Lung (tissue), 12 donors: ENCODE results near the gene SCAMP5. TPM values are rescaled to one million over a fixed set of nuclear protein-coding genes. Genes with fewer than 3 reads are reported as not detected.

Experiments
- ATAC-seq: fragments of 200-7000 bp; cut with Tn5 transposase; one replicate; pipeline ENCODE4 v1.9.1; 2020; ENCODE audit warnings: moderate number of reproducible peaks; ENCODE audit not compliant: insufficient read depth, low FRiP score
- DNase-seq, 3 donors: peaks; one replicate each; pipeline ENCODE4 v3.0.0-alpha.2; 2013 to 2017
- H3K27ac ChIP-seq, 2 donors: one replicate each; pipeline ENCODE4 v1.5.1; 2013; ENCODE audit warnings: mild to moderate bottlenecking in 2 of 2, moderate library complexity in 2 of 2, control low read depth in 1 of 2, inconsistent platforms in 1 of 2, low read depth in 1 of 2, low read length in 1 of 2
- H3K27me3 ChIP-seq, 3 donors: one replicate each; pipeline ENCODE4 v1.5.1; 2013; ENCODE audit warnings: low read length in 2 of 3; ENCODE audit not compliant: control insufficient read depth in 3 of 3, insufficient read depth in 3 of 3
- H3K36me3 ChIP-seq, 4 donors: one replicate each; pipeline ENCODE4 v1.5.1; 2013; ENCODE audit warnings: low read length in 4 of 4, mild to moderate bottlenecking in 1 of 4, moderate library complexity in 1 of 4; ENCODE audit not compliant: control insufficient read depth in 4 of 4, insufficient read depth in 4 of 4
- H3K4me1 ChIP-seq, 5 donors: one replicate each; pipeline ENCODE4 v1.5.1; 2013; ENCODE audit warnings: low read length in 5 of 5, mild to moderate bottlenecking in 2 of 5, moderate library complexity in 1 of 5; ENCODE audit not compliant: control insufficient read depth in 5 of 5, insufficient read depth in 5 of 5
- H3K4me3 ChIP-seq: one replicate; pipeline ENCODE4 v1.5.1; 2013; ENCODE audit warnings: mild to moderate bottlenecking, control low read depth, moderate library complexity
- H3K9ac ChIP-seq, 2 donors: one replicate each; pipeline ENCODE4 v1.5.1; 2013; ENCODE audit warnings: low read length in 2 of 2, control low read depth in 1 of 2; ENCODE audit not compliant: insufficient read depth in 1 of 2
- H3K9me3 ChIP-seq, 4 donors: one replicate each; pipeline ENCODE4 v1.5.1; 2013; ENCODE audit warnings: low read length in 3 of 4, mild to moderate bottlenecking in 1 of 4, moderate library complexity in 1 of 4; ENCODE audit not compliant: control insufficient read depth in 4 of 4, insufficient read depth in 3 of 4
- WGBS, 2 donors: extraction: QIAGEN DNeasy Blood & Tissue Kit; methylation state at CpG; one replicate each; pipeline ENCODE4 v1.1.7; 2013; 5-methylcytosine and 5-hydroxymethylcytosine counted together
- polyA plus RNA-seq, 2 donors: library from polyadenylated mRNA; stranded (reverse); fragments of 200-250 nt; gene quantifications; one replicate each; pipeline ENCODE4 v1.2.1, GENCODE V29; 2013
- total RNA-seq, 2 donors: library from RNA; depleted of rRNA in 1 of 2; stranded (reverse); fragments of >200 nt in 1 of 2; gene quantifications; one replicate each; pipeline ENCODE4 v1.2.1, GENCODE V29; 2014 to 2021
- TF ChIP-seq, protein P1 (sequence below): IDR thresholded peaks from 2 replicates; pipeline ENCODE4 v1.5.1; 2012; ENCODE audit warnings: mild to moderate bottlenecking; ENCODE audit errors: control extremely low read depth, extremely low read depth
- donor health status: control.
- donor health status: control.
- donor health status: Bipolar disorder and iron deficiency.
- donor health status: healthy.
- donor health status: DM: yes; HTN: yes; CAD: no.

SCAMP5 gene
- total and polyA plus RNA-seq, 4 donors: 0.94 to 9.5 (median 4.3) TPM

DNA sequence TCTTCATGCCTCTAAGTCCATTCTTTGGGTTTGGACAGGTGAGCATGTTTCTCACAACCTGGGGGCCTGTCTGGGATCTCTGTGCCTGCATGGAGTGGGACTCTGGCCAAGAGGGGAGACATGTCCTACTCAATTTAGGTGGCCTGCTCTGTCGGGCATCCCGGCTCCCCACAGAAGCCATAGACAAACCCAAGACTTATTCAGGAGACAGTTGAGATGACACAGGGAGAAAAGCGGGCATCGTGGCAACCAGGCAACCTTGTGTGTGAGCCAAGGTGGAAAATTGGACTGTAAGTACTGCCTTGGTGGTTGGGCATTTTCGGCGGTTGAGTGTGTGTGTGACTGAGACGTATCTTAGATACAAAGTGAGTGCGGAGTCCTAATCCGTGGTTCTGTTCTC, 68.5 kb downstream of the SCAMP5 start:
- Histone ChIP-seq H3K9me3 (peaks cover 0 to 4% (median 0%) of the 10 kb centered on the region in 4 donors), H3K4me1 (peaks cover 0 to 11% (median 0%) of the 10 kb centered on the region in 5 donors), H3K27me3 (no peaks in the 10 kb centered on the region), H3K27ac (no peak overlapping the region), H3K9ac (no peak overlapping the region), H3K36me3 (no peaks in the 10 kb centered on the region), H3K4me3 (no peak overlapping the region)
- WGBS, 2 donors: 95 to 98% methylated on average over 9 of the region's 9 CpGs
- DNase-seq (no peak), ATAC-seq (no peak)
- TF ChIP-seq, protein P1, sequence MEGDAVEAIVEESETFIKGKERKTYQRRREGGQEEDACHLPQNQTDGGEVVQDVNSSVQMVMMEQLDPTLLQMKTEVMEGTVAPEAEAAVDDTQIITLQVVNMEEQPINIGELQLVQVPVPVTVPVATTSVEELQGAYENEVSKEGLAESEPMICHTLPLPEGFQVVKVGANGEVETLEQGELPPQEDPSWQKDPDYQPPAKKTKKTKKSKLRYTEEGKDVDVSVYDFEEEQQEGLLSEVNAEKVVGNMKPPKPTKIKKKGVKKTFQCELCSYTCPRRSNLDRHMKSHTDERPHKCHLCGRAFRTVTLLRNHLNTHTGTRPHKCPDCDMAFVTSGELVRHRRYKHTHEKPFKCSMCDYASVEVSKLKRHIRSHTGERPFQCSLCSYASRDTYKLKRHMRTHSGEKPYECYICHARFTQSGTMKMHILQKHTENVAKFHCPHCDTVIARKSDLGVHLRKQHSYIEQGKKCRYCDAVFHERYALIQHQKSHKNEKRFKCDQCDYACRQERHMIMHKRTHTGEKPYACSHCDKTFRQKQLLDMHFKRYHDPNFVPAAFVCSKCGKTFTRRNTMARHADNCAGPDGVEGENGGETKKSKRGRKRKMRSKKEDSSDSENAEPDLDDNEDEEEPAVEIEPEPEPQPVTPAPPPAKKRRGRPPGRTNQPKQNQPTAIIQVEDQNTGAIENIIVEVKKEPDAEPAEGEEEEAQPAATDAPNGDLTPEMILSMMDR: no peak

DNA sequence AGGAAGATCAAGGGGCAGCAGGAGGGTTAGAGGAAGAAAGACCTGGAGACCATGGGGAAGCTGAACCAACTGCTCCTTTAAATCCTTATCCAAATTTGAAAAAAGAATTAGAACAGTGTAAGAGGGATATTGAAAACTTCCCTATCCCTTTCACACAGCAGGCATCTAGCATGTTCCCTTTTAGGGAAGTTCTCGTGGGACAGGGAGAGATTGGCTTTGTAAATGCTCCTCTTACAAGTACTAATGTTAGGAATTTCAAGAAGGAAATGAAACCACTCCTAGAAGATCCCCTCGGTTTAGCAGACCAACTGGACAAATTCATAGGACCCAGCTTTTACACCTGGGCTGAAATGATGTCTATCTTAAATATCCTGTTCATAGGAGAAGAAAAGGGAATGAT, 69.5 kb downstream of the SCAMP5 start:
- Histone ChIP-seq H3K9ac (no peak overlapping the region), H3K27ac (no peak overlapping the region), H3K36me3 (no peaks in the 10 kb centered on the region), H3K4me3 (no peak overlapping the region), H3K9me3 (peaks cover 0 to 4% (median 0%) of the 10 kb centered on the region in 4 donors), H3K4me1 (peaks cover 0 to 12% (median 0%) of the 10 kb centered on the region in 5 donors), H3K27me3 (no peaks in the 10 kb centered on the region)
- WGBS, 2 donors: 42 to 46% methylated on average over 2 of the region's 2 CpGs
- no peak for DNase-seq
- TF ChIP-seq, protein P1: no peak
- ATAC-seq: no peak

DNA sequence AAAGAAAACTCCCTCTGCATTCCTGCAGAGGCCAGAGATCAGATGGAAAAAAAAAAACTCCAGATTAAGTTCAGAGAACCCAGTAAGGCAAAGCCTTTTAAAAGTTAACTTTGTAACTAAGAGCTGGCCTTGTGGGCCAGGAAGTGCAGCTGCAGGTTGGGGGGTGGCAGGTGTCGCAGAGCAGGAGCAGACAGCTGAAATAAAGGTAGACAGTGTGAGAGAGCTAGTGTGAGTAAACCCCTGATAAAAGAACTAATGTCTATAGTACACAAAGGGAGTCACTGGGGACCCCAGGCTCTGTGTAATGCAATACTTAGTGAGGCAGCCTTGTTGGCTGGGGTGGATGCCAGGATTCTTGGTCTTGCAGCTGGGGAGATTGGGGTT, 70.1 kb downstream of the SCAMP5 start:
- no peaks in the 10 kb centered on the region for H3K36me3 ChIP-seq
- no peaks in the 10 kb centered on the region for H3K27me3 ChIP-seq
- ATAC-seq: no peak
- H3K9me3 ChIP-seq: peaks cover 0 to 4% (median 0%) of the 10 kb centered on the region in 4 donors
- H3K4me3 ChIP-seq: no peak overlapping the region
- no peak overlapping the region for H3K9ac ChIP-seq
- WGBS, 2 donors: 85 to 95% methylated on average over 1 of the region's 1 CpG
- H3K4me1 ChIP-seq: peaks cover 0 to 12% (median 0%) of the 10 kb centered on the region in 5 donors
- TF ChIP-seq, protein P1: no peak
- DNase-seq: no peak
- H3K27ac ChIP-seq: no peak overlapping the region
